AG09319 (cell line): Measurements from ENCODE around the gene KMT2C.

Experiments used
- DNase-seq: peaks from one replicate; pipeline ENCODE4 v3.0.0-alpha.2; 2010; ENCODE audit warnings: low read depth; ENCODE audit errors: extremely low read depth
- CTCF ChIP-seq: IDR thresholded peaks from 2 replicates; pipeline ENCODE4 v1.5.1; 2011; ENCODE audit warnings: low read depth, mild to moderate bottlenecking, inconsistent platforms, low read length, moderate library complexity

Gene KMT2C

GRCh38 chr7:152085131-152085530 is 350.7 kb downstream of the KMT2C start:
- TF ChIP-seq CTCF = no peak
- DNase-seq = no peak
